H9 (cell line): Measurements from ENCODE around the gene CACNA1D. TPM values are rescaled to one million over a fixed set of nuclear protein-coding genes. Genes with fewer than 3 reads are reported as not detected.

Experiments used
- DNase-seq: peaks from one replicate; pipeline ENCODE4 v3.0.0-alpha.2; 2017
- H2AFZ ChIP-seq: one replicate; pipeline ENCODE4 v1.6.1; 2013; ENCODE audit warnings: mild to moderate bottlenecking, low read length, control low read depth, moderate library complexity
- H2AK5ac ChIP-seq: 2 replicates; pipeline ENCODE4 v1.6.1; 2013; ENCODE audit warnings: low read length, control low read depth, mixed read lengths; ENCODE audit not compliant: insufficient read length
- H2BK120ac ChIP-seq: one replicate; pipeline ENCODE4 v1.6.1; 2013; ENCODE audit warnings: low read depth, mild to moderate bottlenecking, low read length, control low read depth, inconsistent platforms; ENCODE audit not compliant: poor library complexity, severe bottlenecking
- H2BK12ac ChIP-seq: 2 replicates; pipeline ENCODE4 v1.6.1; 2013; ENCODE audit warnings: low read length, control low read depth, mixed read lengths, low read depth; ENCODE audit not compliant: insufficient read length
- H2BK15ac ChIP-seq: 2 replicates; pipeline ENCODE4 v1.6.1; 2013; ENCODE audit warnings: low read depth, low read length, control low read depth
- H2BK20ac ChIP-seq: one replicate; pipeline ENCODE4 v1.6.1; 2013; ENCODE audit warnings: low read depth, mild to moderate bottlenecking, low read length, control low read depth, inconsistent platforms; ENCODE audit not compliant: poor library complexity, severe bottlenecking
- H2BK5ac ChIP-seq: 2 replicates; pipeline ENCODE4 v1.6.1; 2013; ENCODE audit warnings: low read length, control low read depth, mixed read lengths; ENCODE audit not compliant: insufficient read length
- H3K14ac ChIP-seq: 2 replicates; pipeline ENCODE4 v1.6.1; 2013; ENCODE audit warnings: low read length, control low read depth; ENCODE audit not compliant: insufficient read depth
- H3K18ac ChIP-seq: 2 replicates; pipeline ENCODE4 v1.6.1; 2013; ENCODE audit warnings: low read depth, mild to moderate bottlenecking, mixed read lengths, low read length, control low read depth; ENCODE audit not compliant: insufficient read length
- H3K23ac ChIP-seq: 2 replicates; pipeline ENCODE4 v1.6.1; 2013; ENCODE audit warnings: low read length, control low read depth, mixed read lengths, low read depth; ENCODE audit not compliant: insufficient read length
- H3K23me2 ChIP-seq: 2 replicates; pipeline ENCODE4 v1.6.1; 2013; ENCODE audit warnings: low read depth, mild to moderate bottlenecking, mixed read lengths, low read length, control low read depth; ENCODE audit not compliant: insufficient read length, poor library complexity, severe bottlenecking
- H3K27ac ChIP-seq: 2 replicates; pipeline ENCODE4 v1.5.1; 2013; ENCODE audit warnings: low read length, control low read depth, mixed read lengths, low read depth; ENCODE audit not compliant: insufficient read length
- H3K27me3 ChIP-seq: 2 replicates; pipeline ENCODE4 v1.6.1; 2013; ENCODE audit warnings: low read length, control low read depth, inconsistent platforms; ENCODE audit not compliant: insufficient read depth
- H3K4ac ChIP-seq: 2 replicates; pipeline ENCODE4 v1.6.1; 2013; ENCODE audit warnings: low read depth, mild to moderate bottlenecking, control low read depth, inconsistent platforms, low read length, moderate library complexity
- H3K4me1 ChIP-seq: 2 replicates; pipeline ENCODE4 v1.6.1; 2013; ENCODE audit warnings: low read length, control low read depth, inconsistent platforms; ENCODE audit not compliant: insufficient read depth
- H3K4me2 ChIP-seq: 2 replicates; pipeline ENCODE4 v1.6.1; 2013; ENCODE audit warnings: low read length, control low read depth, mixed read lengths; ENCODE audit not compliant: insufficient read length, insufficient read depth
- H3K56ac ChIP-seq: 2 replicates; pipeline ENCODE4 v1.6.1; 2013; ENCODE audit warnings: low read depth, mild to moderate bottlenecking, mixed read lengths, low read length, control low read depth; ENCODE audit not compliant: insufficient read length
- H3K79me1 ChIP-seq: 2 replicates; pipeline ENCODE4 v1.6.1; 2013; ENCODE audit warnings: low read depth, mild to moderate bottlenecking, moderate library complexity, low read length, control low read depth, inconsistent platforms; ENCODE audit not compliant: insufficient read depth, poor library complexity, severe bottlenecking
- H3K79me2 ChIP-seq: 2 replicates; pipeline ENCODE4 v1.6.1; 2013; ENCODE audit warnings: low read length, control low read depth, inconsistent platforms; ENCODE audit not compliant: insufficient read depth
- H3K9ac ChIP-seq: 2 replicates; pipeline ENCODE4 v1.6.1; 2013; ENCODE audit warnings: low read length, control low read depth, mixed read lengths; ENCODE audit not compliant: insufficient read length; ENCODE audit errors: extremely low read depth
- H3K9me3 ChIP-seq: one replicate; pipeline ENCODE4 v1.6.1; 2013; ENCODE audit warnings: low read depth, low read length, inconsistent platforms; ENCODE audit not compliant: control insufficient read depth
- H3T11ph ChIP-seq: one replicate; pipeline ENCODE4 v1.6.1; 2013; ENCODE audit warnings: mild to moderate bottlenecking, low read length, control low read depth, inconsistent platforms
- H4K20me1 ChIP-seq: one replicate; pipeline ENCODE4 v1.6.1; 2013; ENCODE audit not compliant: control insufficient read depth, insufficient read length, insufficient read depth
- H4K5ac ChIP-seq: 2 replicates; pipeline ENCODE4 v1.6.1; 2013; ENCODE audit warnings: low read depth, mild to moderate bottlenecking, mixed read lengths, low read length, control low read depth; ENCODE audit not compliant: insufficient read length
- H4K8ac ChIP-seq: replicated peaks from 2 replicates; pipeline ENCODE4 v1.6.1; 2013; ENCODE audit warnings: low read length, control low read depth, mixed read lengths, low read depth; ENCODE audit not compliant: insufficient read length
- H4K91ac ChIP-seq: 2 replicates; pipeline ENCODE4 v1.6.1; 2013; ENCODE audit warnings: low read depth, mild to moderate bottlenecking, moderate library complexity, mixed read lengths, low read length, control low read depth; ENCODE audit not compliant: insufficient read length
- H3K27ac Mint-ChIP-seq, 3 experiments: 2 replicates in 2 of 3; 3 replicates in 1 of 3; pipeline ENCODE4 v1.8.0; 2020 to 2021; ENCODE audit warnings: mixed read lengths in 3 of 3, mild to moderate bottlenecking in 1 of 3, moderate library complexity in 1 of 3
- H3K27me3 Mint-ChIP-seq: 2 replicates; pipeline ENCODE4 v1.8.0; 2021; ENCODE audit warnings: low read depth, mild to moderate bottlenecking, moderate library complexity, mixed read lengths
- H3K36me3 Mint-ChIP-seq, 3 experiments: 2 replicates in 2 of 3; 3 replicates in 1 of 3; pipeline ENCODE4 v1.8.0; 2020 to 2021; ENCODE audit warnings: low read depth in 3 of 3, mixed read lengths in 3 of 3; ENCODE audit not compliant: insufficient read depth in 1 of 3
- H3K4me1 Mint-ChIP-seq, 2 experiments: 2 replicates each; pipeline ENCODE4 v1.8.0; 2020; ENCODE audit warnings: mixed read lengths in 2 of 2
- H3K4me3 Mint-ChIP-seq, 2 experiments: 2 replicates in 1 of 2; 3 replicates in 1 of 2; pipeline ENCODE4 v1.8.0; 2020 to 2021; ENCODE audit warnings: mild to moderate bottlenecking in 2 of 2, mixed read lengths in 2 of 2, moderate library complexity in 1 of 2
- H3K9me3 Mint-ChIP-seq, 2 experiments: 2 replicates in 1 of 2; 3 replicates in 1 of 2; pipeline ENCODE4 v1.8.0; 2020; ENCODE audit warnings: mild to moderate bottlenecking in 2 of 2, mixed read lengths in 2 of 2, moderate library complexity in 1 of 2
- total RNA-seq: library from RNA; stranded (reverse); gene quantifications from 2 replicates; pipeline ENCODE4 v1.2.1, GENCODE V29; 2021
- TF ChIP-seq, protein P1 (sequence below): fragments of 200-600 bp; sonication (generic); conservative IDR thresholded peaks from 3 replicates; pipeline ENCODE4 v1.8.0; 2021; ENCODE audit warnings: antibody characterized with exemption, mild to moderate bottlenecking

Gene CACNA1D
- total RNA-seq, 1 experiment from 2014 or later: 3.5 TPM

DNA sequence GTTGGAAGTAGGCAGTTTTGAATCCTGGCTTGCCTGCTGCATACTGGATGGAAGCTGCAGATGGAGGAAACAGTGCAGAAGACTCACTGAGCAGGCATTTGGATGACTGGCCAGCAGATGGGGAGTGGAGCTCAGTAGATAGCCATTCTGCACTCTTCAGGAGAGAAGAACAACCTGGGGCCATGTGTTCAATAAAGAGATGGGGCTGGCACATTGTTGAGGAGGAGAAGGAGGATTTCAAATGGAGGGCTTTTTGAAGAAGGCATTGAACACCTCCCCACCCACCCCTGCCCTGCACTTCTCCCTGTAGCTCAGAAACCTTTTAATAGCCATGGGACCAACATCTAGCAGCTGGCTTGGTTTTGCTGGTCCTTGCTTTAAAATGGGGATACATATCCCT is 109.8 kb downstream of the CACNA1D start:
- Histone ChIP-seq H2BK12ac (no peak overlapping the region), H3K23ac (no peak overlapping the region), H3K9me3 (no peaks in the 10 kb centered on the region), H3K27me3 (no peaks in the 10 kb centered on the region), H4K8ac (no peak overlapping the region), H4K20me1 (no peaks in the 10 kb centered on the region), H2BK20ac (no peak overlapping the region), H3K27ac (no peak overlapping the region), H2BK5ac (no peak overlapping the region), H3K23me2 (no peaks in the 10 kb centered on the region), H3K56ac (no peak overlapping the region), H3K4me1 (no peaks in the 10 kb centered on the region), H2AFZ (no peak overlapping the region), H2BK120ac (no peak overlapping the region), H2BK15ac (no peak overlapping the region), H4K91ac (no peak overlapping the region), H3K79me1 (no peaks in the 10 kb centered on the region), H2AK5ac (no peak overlapping the region), H4K5ac (no peak overlapping the region), H3K18ac (no peak overlapping the region), H3K4me2 (no peak overlapping the region), H3K9ac (no peak overlapping the region), H3K79me2 (no peaks in the 10 kb centered on the region), H3K14ac (no peak overlapping the region), H3T11ph (no peak overlapping the region), H3K4ac (no peak overlapping the region)
- Mint-ChIP-seq H3K4me3 (no peak overlapping the region), H3K27ac (no peak overlapping the region), H3K27me3 (peaks cover 2% of the 10 kb centered on the region; the same call in 1 of the 2 replicates), H3K4me1 (no peaks in the 10 kb centered on the region), H3K36me3 (peaks cover 0 to 5% (median 3%) of the 10 kb centered on the region in 3 experiments; a peak in 2 of 7 replicates), H3K9me3 (peaks cover 9 to 15% of the 10 kb centered on the region in 2 experiments)
- TF ChIP-seq, protein P1, sequence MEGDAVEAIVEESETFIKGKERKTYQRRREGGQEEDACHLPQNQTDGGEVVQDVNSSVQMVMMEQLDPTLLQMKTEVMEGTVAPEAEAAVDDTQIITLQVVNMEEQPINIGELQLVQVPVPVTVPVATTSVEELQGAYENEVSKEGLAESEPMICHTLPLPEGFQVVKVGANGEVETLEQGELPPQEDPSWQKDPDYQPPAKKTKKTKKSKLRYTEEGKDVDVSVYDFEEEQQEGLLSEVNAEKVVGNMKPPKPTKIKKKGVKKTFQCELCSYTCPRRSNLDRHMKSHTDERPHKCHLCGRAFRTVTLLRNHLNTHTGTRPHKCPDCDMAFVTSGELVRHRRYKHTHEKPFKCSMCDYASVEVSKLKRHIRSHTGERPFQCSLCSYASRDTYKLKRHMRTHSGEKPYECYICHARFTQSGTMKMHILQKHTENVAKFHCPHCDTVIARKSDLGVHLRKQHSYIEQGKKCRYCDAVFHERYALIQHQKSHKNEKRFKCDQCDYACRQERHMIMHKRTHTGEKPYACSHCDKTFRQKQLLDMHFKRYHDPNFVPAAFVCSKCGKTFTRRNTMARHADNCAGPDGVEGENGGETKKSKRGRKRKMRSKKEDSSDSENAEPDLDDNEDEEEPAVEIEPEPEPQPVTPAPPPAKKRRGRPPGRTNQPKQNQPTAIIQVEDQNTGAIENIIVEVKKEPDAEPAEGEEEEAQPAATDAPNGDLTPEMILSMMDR: no peak
- DNase-seq: no peak
